Measurements from ENCODE around the gene SLC22A23. TPM values are rescaled to one million over a fixed set of nuclear protein-coding genes. Genes with fewer than 3 reads are reported as not detected.

The SLC22A23 gene
- total RNA-seq, 1 donor from 2014 or later = 5.7 TPM

GRCh38 chr6:3232017-3232945, 224.6 kb downstream of the SLC22A23 start:
- peak overlapping the region; percentile 85 for H3K27ac Mint-ChIP-seq (ENCODE audit: unreplicated experiment)

GRCh38 chr6:3231247-3232016, 225.4 kb downstream of the SLC22A23 start:
- peaks cover 35% of the 10 kb centered on the region for H3K4me1 ChIP-seq (ENCODE audit: insufficient read depth, low read length)
- peaks cover 10% of the 10 kb centered on the region for H3K27me3 Mint-ChIP-seq (ENCODE audit: low read depth, unreplicated experiment)
- FAIRE-seq (no peak), DNase-seq (ENCODE audit: low read depth) (peak; percentile 59)
- H3K27ac ChIP-seq (ENCODE audit: low read depth, low read length) = peak overlapping the region; percentile 39
- H3K4me2 ChIP-seq (ENCODE audit: low read length) = peak overlapping the region; percentile 97
- H3K9me3 ChIP-seq (ENCODE audit: insufficient read depth, low read depth, low read length) = no peaks in the 10 kb centered on the region
- peaks cover 3% of the 10 kb centered on the region for H3K79me2 ChIP-seq (ENCODE audit: insufficient read depth, low read length)
- H2AFZ ChIP-seq (ENCODE audit: low read depth, low read length) = peak overlapping the region; percentile 98
- no peaks in the 10 kb centered on the region for H3K36me3 ChIP-seq (ENCODE audit: insufficient read depth, low read length)
- H3K27ac Mint-ChIP-seq (ENCODE audit: unreplicated experiment) = peak overlapping the region; percentile 85
- peaks cover 61% of the 10 kb centered on the region for H3K27me3 ChIP-seq (ENCODE audit: insufficient read depth, low read length)
- H3K4me1 Mint-ChIP-seq (ENCODE audit: low read depth, unreplicated experiment) = peaks cover 18% of the 10 kb centered on the region
- H3K4me3 Mint-ChIP-seq (ENCODE audit: unreplicated experiment) = peak overlapping the region; percentile 85
- no peaks in the 10 kb centered on the region for H3K36me3 Mint-ChIP-seq (ENCODE audit: low read depth, unreplicated experiment)
- TF ChIP-seq EZH2 (IDR thresholded peaks at IDR 0.05; ENCODE audit: insufficient read depth, low read length) (peak; percentile 37), CTCF (IDR thresholded peaks at IDR 0.05; ENCODE audit: insufficient read depth, low read depth, low read length) (no peak)
- H4K20me1 ChIP-seq (ENCODE audit: insufficient read depth, low read length) = peaks cover 3% of the 10 kb centered on the region
- H3K9ac ChIP-seq (ENCODE audit: low read length) = peak overlapping the region; percentile 80
- H3K4me3 ChIP-seq (ENCODE audit: insufficient read depth, low read depth, low read length) = peak overlapping the region; percentile 77
- no peaks in the 10 kb centered on the region for H3K9me3 Mint-ChIP-seq (ENCODE audit: unreplicated experiment)

More at GRCh38 chr6:3232017-3232945, 224.6 kb downstream of the SLC22A23 start:
- Histone ChIP-seq H3K79me2 (ENCODE audit: insufficient read depth, low read length) (no peaks in the 10 kb centered on the region), H3K4me3 (ENCODE audit: insufficient read depth, low read depth, low read length) (peak overlapping the region; percentile 77), H3K4me1 (ENCODE audit: insufficient read depth, low read length) (peaks cover 28% of the 10 kb centered on the region), H3K9ac (ENCODE audit: low read length) (peak overlapping the region; percentile 80), H3K9me3 (ENCODE audit: insufficient read depth, low read depth, low read length) (no peaks in the 10 kb centered on the region), H3K27me3 (ENCODE audit: insufficient read depth, low read length) (peaks cover 56% of the 10 kb centered on the region), H3K36me3 (ENCODE audit: insufficient read depth, low read length) (no peaks in the 10 kb centered on the region), H3K4me2 (ENCODE audit: low read length) (peak overlapping the region; percentile 97), H2AFZ (ENCODE audit: low read depth, low read length) (peak overlapping the region; percentile 98), H3K27ac (ENCODE audit: low read depth, low read length) (no peak overlapping the region), H4K20me1 (ENCODE audit: insufficient read depth, low read length) (no peaks in the 10 kb centered on the region)
- H3K27me3 Mint-ChIP-seq (ENCODE audit: low read depth, unreplicated experiment) = peaks cover 10% of the 10 kb centered on the region
- peak overlapping the region; percentile 85 for H3K4me3 Mint-ChIP-seq (ENCODE audit: unreplicated experiment)
- TF ChIP-seq EZH2 (IDR thresholded peaks at IDR 0.05; ENCODE audit: insufficient read depth, low read length) (no peak), CTCF (IDR thresholded peaks at IDR 0.05; ENCODE audit: insufficient read depth, low read depth, low read length) (no peak)
- H3K4me1 Mint-ChIP-seq (ENCODE audit: low read depth, unreplicated experiment) = peaks cover 18% of the 10 kb centered on the region
- no peaks in the 10 kb centered on the region for H3K9me3 Mint-ChIP-seq (ENCODE audit: unreplicated experiment)
- H3K36me3 Mint-ChIP-seq (ENCODE audit: low read depth, unreplicated experiment) = no peaks in the 10 kb centered on the region
- DNase-seq (ENCODE audit: low read depth) = no peak
- no peak for FAIRE-seq
